ENCODE data around the gene STARD6. TPM values are rescaled to one million over a fixed set of nuclear protein-coding genes. Genes with fewer than 3 reads are reported as not detected.

STARD6 gene
- total and polyA plus RNA-seq, 10 of the 15 experiments (the other 5 are each of a cell fraction or from before 2014, with no cell fraction given), result 0.10 to 0.84 (median 0.34) TPM; not detected in 3

DNA sequence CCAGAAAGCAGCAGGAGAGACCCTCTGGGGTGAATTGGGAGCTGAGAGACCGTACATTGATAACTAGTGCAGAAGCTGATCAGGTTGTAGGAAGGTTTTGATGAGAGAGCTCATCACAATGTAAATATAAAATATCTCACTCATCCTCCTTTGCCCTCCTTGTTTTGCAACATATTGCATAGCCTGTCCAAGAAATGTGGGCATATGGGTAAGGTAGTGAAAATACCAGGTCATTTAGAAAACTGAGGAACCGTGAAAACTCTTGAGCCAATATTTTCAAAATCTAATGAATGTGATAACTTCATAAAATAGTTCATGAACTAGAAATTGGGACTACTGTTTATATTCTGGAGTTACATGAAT, 31.5 kb upstream of the STARD6 start (continued):
- TF ChIP-seq PRDM15 (CRISPR knock-in tag; IDR thresholded peaks at IDR 0.05), result no peak
- no peak for TF ChIP-seq ZBED1 (IDR thresholded peaks at IDR 0.05; ENCODE audit: borderline replicate concordance)
- TF ChIP-seq, protein P1, sequence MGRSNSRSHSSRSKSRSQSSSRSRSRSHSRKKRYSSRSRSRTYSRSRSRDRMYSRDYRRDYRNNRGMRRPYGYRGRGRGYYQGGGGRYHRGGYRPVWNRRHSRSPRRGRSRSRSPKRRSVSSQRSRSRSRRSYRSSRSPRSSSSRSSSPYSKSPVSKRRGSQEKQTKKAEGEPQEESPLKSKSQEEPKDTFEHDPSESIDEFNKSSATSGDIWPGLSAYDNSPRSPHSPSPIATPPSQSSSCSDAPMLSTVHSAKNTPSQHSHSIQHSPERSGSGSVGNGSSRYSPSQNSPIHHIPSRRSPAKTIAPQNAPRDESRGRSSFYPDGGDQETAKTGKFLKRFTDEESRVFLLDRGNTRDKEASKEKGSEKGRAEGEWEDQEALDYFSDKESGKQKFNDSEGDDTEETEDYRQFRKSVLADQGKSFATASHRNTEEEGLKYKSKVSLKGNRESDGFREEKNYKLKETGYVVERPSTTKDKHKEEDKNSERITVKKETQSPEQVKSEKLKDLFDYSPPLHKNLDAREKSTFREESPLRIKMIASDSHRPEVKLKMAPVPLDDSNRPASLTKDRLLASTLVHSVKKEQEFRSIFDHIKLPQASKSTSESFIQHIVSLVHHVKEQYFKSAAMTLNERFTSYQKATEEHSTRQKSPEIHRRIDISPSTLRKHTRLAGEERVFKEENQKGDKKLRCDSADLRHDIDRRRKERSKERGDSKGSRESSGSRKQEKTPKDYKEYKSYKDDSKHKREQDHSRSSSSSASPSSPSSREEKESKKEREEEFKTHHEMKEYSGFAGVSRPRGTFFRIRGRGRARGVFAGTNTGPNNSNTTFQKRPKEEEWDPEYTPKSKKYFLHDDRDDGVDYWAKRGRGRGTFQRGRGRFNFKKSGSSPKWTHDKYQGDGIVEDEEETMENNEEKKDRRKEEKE (IDR thresholded peaks at IDR 0.05), result no peak

Data from GM12878 (cell line).